HL-60/S4 treated with phorbol 12-myristate 13-acetate at 8.2 ng/mL for 4 days and 3 days (cell line): ENCODE results near the gene PANK1.

ENCODE experiments used
- in situ Hi-C: fragments of 300-500 bp; cut with MboI; formaldehyde crosslinking; loops from 2 replicates; pipeline ENCODE4 v1.15.0; 2022; ENCODE audit warnings: low sequenced_read_pairs

Gene PANK1

DNA sequence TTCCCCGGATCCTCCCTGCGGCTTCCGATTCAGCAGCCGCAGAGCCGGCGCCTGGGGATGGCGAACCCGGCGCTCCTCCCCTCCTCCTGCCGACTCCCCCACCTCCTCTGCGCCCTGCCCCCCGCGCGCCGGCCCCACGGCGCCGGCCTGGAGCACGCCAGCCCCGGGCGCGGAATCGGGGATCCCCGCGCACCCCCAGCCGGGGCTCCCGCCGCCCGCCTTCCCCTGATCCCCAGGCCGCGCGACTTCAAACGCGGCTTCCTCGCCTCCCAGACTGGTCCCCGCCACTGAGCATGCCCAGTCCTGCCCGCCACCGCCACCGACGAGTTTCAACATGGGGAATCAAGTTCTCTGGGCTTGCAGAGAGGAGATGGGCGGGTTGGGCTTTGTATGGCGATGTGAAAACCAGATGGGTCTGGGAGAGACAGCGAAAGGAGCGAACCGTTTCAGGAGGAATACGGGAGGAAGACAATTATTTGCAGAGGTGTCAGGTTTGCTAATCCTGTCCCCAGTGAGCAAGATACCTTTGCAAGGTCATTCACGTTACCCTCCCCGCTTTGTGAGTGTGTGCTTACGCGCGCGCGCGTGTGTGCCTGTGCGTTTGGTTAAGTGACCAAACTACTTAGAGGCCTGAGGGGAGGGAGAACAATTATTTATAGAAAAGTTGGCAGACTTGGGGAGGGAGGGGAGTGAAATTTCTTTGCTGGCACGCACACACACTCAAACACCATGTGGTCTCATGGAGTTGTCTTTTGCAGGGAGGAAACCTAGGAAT lies at the start of gene PANK1:
Gene PANK1, minus strand, starts transcription at position 276 of the 775 bp plus-strand sequence. CDS start 351 bp downstream, outside the sequence.
- in situ Hi-C loops, result no loop called here

DNA sequence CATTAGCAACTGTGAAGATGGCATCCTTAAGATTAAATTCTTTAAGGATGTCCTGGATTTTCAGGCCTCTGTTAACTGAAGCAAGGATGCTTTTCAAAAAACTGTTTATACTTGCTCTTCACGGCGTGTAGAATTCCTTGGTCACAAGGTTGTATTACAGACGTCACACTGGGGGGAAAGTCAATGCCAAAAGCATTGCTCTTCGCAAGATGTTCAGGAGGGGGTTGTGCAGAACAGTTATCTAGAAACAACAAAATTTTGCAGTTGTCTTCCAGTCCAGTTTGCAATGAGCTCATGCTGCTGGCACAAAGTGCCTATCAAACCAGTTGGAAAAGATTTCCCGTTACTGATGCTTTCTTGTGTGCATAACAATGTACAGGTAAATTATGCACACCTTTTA lies 48.1 kb upstream of the PANK1 start:
- in situ Hi-C loops, result no loop called here

- in situ Hi-C loops, result no loop called here
These were observed 47.4 kb upstream of the PANK1 start for GRCh38 chr10:89692416-89692815.

GRCh38 chr10:89690027-89690426 lies 45.0 kb upstream of the PANK1 start:
- in situ Hi-C loops, result no loop called here

- in situ Hi-C loops, result no loop called here
These were observed 40.9 kb upstream of the PANK1 start for GRCh38 chr10:89685936-89686335.

- in situ Hi-C loops, result no loop called here
These were observed 39.6 kb upstream of the PANK1 start for GRCh38 chr10:89684604-89685003.

DNA sequence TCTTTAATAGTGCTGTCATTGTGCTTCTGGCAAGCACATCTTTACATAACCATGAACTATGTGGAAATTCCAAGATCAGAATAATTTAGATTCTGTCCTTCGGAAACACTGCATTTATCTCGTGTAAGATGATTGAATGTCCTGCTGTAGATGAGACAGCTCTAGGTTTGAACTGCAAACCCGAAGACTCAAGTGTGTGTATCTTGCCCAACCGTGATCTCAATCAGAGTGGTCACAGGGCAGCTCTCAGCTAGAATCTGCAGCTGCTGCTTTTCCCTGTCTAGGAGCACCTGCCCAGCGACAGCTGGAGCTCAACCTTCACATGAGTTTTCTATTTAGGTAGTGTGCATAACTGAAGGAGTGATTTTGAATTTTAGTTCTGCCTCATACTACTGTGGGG lies 38.8 kb upstream of the PANK1 start:
- in situ Hi-C loops, result no loop called here

DNA sequence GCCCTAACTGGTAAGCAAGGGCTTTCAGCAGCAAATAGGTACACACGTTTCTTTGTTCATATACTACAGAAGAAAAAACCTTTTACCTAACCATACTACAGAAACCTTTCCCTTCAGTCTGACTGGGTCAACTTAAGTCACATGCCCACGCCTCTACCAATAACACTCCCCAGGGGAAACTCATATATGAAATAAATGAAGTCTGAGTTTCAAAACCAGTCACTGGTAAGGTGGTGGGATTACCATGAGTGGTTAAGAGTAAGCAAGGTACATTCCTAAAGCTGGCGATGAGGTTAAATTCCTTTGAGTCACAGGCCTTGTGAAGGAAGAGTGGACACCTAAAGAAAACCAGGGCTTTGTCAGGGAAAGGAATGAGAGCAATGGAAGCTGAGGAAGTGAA lies 34.9 kb upstream of the PANK1 start:
- in situ Hi-C loops, result no loop called here

DNA sequence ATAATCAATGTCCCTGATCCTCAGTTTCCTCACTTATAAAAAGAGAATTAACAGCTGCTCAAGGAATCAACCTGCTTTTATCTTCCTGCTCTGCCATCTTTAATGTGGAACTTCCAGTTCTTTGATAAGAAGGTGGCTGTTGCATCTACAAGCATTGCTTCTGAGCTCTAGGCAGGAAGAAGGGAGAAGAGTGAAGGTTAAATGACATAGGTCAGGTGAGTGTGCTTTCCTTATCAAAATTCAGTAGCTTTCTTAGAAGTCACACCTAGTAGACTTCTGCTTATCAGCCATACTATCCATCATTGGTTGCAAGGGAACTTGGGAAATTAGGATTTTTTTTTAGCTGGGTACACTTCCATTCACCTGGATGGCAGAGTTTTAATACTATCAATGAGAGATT lies 32.3 kb upstream of the PANK1 start:
- in situ Hi-C loops, result no loop called here

GRCh38 chr10:89670926-89671325 lies 25.9 kb upstream of the PANK1 start:
- in situ Hi-C loops, result no loop called here

GRCh38 chr10:89669985-89670384 lies 24.9 kb upstream of the PANK1 start:
- in situ Hi-C loops, result no loop called here

- in situ Hi-C loops, result no loop called here
These were observed 23.5 kb upstream of the PANK1 start for GRCh38 chr10:89668386-89669071.

DNA sequence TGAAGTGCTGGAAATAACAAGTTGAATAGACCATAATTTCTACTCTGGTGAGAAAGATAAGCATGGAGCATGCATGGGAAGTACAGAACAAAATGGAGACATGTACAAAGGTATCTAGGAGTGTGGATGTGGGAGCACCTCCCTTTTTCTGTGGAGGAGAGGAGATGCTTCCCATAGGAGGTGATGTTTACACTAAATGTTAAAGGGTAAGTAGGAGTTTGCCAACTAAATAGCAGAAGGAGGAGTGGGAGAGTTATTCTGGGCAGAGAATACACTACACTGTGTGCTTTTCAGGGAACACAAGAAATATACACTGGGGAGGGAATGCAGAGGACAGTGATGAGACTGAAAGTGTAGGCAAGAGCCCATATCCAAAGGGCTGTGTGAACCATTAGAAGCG lies 21.1 kb upstream of the PANK1 start:
- in situ Hi-C loops, result no loop called here

DNA sequence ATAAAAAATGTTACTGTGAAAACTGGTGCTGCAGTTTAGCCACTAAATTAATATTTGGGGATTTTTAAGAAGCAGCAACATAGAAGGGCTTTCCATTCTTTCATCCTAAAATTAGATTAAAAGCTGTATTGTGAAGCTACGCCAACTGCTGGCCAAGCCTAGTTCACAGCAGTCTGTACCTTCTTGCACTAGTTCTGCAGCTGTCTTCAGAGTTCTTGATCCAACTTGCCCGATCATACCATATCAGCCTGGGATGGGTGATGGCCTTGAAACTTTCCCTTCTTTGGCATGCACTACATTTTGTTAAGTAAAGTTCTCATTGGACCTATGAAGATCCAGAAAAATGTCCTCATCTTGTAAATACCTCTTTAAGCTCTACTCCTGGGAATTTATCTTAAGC lies 20.3 kb upstream of the PANK1 start:
- in situ Hi-C loops, result no loop called here

- in situ Hi-C loops, result no loop called here
These were observed 19.2 kb upstream of the PANK1 start for GRCh38 chr10:89664203-89664602.

DNA sequence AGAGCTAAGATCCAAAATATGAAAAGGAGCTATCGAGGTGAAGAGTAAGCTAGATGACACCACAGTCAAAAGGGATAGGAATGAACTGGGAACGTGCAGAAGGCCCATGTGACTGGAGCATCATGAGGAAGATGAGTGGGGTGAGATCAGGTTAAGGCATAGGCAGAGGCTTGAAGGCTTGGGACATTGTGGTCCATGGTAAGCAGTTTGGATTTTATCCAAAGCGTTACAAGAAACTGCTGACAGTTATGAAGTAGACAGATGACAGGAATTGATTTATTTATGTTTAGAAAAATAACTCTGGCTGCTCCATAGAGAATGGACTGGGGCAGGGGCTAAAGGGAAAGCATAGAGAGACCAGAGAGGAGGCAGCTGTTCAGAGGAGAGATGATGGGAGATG lies 18.1 kb upstream of the PANK1 start:
- in situ Hi-C loops, result no loop called here

GRCh38 chr10:89662596-89662995 lies 17.6 kb upstream of the PANK1 start:
- in situ Hi-C loops, result no loop called here

GRCh38 chr10:89659143-89660131 lies 14.4 kb upstream of the PANK1 start:
- in situ Hi-C loops, result no loop called here

- in situ Hi-C loops, result no loop called here
These were observed 12.3 kb upstream of the PANK1 start for GRCh38 chr10:89657302-89657701.

DNA sequence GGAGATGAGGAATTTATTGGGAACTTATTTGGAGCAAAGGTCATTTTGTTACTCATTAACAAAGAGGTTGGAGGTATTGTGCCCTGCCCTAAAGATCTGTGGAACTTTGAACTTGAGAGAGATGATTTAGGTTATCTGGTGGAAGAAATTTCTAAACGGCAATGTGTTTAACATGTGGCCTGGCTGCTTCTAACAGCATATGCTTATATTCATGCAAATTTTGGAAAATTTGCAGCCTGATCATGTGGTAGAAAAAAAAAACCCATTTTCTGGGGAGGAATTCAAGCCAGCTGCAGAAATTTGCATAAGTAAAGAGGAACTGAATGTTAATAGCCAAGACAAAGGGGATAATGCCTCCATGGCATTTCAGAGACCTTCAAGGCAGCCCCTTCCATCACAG lies 10.7 kb upstream of the PANK1 start:
- in situ Hi-C loops, result no loop called here

GRCh38 chr10:89653410-89653869 lies 8.4 kb upstream of the PANK1 start:
- in situ Hi-C loops, result no loop called here
